Measurements from ENCODE around the gene HOXA3.

DNA sequence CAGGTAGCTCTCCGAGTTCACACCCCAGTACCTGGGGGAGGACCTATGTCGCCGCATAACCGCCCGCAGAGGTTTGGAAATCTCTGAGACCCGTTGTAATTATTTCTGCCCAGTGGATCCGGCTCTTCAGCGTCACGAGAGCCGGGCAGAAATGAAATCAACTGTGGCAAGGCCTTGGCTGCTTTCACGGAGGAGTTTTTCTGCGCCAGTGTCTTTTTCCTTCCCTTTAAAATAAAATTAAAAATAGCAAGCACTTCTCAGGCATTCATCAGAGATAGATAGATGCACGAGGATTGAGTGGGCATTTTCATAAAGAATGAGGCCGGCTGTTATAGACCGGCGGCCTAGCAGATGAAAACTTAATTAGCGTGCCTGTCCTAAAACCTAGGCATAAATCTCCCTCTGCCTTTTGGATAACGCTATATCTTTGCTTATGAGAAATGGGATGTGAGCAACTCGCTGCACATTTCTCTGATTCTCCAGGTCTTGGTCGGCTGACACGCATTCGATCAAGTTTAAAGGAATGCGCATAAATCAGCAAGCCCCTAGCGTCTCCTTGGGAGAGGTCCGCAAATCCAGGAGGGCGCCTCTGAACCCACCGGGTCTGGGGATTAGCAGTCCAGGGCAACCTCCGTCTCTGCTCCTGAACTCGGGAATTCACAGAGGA, 41.1 kb upstream of the HOXA3 start:
- TF ChIP-seq, protein P1, sequence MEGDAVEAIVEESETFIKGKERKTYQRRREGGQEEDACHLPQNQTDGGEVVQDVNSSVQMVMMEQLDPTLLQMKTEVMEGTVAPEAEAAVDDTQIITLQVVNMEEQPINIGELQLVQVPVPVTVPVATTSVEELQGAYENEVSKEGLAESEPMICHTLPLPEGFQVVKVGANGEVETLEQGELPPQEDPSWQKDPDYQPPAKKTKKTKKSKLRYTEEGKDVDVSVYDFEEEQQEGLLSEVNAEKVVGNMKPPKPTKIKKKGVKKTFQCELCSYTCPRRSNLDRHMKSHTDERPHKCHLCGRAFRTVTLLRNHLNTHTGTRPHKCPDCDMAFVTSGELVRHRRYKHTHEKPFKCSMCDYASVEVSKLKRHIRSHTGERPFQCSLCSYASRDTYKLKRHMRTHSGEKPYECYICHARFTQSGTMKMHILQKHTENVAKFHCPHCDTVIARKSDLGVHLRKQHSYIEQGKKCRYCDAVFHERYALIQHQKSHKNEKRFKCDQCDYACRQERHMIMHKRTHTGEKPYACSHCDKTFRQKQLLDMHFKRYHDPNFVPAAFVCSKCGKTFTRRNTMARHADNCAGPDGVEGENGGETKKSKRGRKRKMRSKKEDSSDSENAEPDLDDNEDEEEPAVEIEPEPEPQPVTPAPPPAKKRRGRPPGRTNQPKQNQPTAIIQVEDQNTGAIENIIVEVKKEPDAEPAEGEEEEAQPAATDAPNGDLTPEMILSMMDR (IDR thresholded peaks at IDR 0.05) = no peak
- TF ChIP-seq POLR2AphosphoS5 (IDR thresholded peaks at IDR 0.05; ENCODE audit: low read depth, low read length) (no peak), RAD21 (IDR thresholded peaks at IDR 0.05; ENCODE audit: low read length) (no peak), NFIC (IDR thresholded peaks at IDR 0.05; ENCODE audit: borderline replicate concordance) (no peak), FOSL2 (IDR thresholded peaks at IDR 0.05; ENCODE audit: borderline replicate concordance, low read depth) (no peak), REST (IDR thresholded peaks at IDR 0.05; ENCODE audit: low read depth, low read length) (no peak), RCOR1 (IDR thresholded peaks at IDR 0.05; ENCODE audit: low read length) (no peak), YY1 (IDR thresholded peaks at IDR 0.05; ENCODE audit: low read depth) (no peak), JUND (IDR thresholded peaks at IDR 0.05) (no peak), TAF1 (IDR thresholded peaks at IDR 0.05; ENCODE audit: borderline replicate concordance, low read depth, low read length) (no peak), NRF1 (IDR thresholded peaks at IDR 0.05; ENCODE audit: low read depth, low read length) (no peak), MXI1 (IDR thresholded peaks at IDR 0.05; ENCODE audit: low read depth, low read length) (no peak)
- TF ChIP-seq, protein P2, sequence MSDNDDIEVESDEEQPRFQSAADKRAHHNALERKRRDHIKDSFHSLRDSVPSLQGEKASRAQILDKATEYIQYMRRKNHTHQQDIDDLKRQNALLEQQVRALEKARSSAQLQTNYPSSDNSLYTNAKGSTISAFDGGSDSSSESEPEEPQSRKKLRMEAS (IDR thresholded peaks at IDR 0.05; ENCODE audit: low read depth) = no peak
- TF ChIP-seq, protein P3, sequence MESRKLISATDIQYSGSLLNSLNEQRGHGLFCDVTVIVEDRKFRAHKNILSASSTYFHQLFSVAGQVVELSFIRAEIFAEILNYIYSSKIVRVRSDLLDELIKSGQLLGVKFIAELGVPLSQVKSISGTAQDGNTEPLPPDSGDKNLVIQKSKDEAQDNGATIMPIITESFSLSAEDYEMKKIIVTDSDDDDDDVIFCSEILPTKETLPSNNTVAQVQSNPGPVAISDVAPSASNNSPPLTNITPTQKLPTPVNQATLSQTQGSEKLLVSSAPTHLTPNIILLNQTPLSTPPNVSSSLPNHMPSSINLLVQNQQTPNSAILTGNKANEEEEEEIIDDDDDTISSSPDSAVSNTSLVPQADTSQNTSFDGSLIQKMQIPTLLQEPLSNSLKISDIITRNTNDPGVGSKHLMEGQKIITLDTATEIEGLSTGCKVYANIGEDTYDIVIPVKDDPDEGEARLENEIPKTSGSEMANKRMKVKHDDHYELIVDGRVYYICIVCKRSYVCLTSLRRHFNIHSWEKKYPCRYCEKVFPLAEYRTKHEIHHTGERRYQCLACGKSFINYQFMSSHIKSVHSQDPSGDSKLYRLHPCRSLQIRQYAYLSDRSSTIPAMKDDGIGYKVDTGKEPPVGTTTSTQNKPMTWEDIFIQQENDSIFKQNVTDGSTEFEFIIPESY (IDR thresholded peaks at IDR 0.05; ENCODE audit: borderline replicate concordance, low read depth) = no peak
